Mesodermal cell (in vitro differentiated cells): ENCODE data around the gene MILR1.

Source experiments
- H3K27ac ChIP-seq: 2 replicates; pipeline ENCODE4 v1.7.0; 2013; ENCODE audit warnings: mild to moderate bottlenecking, low read depth, low read length, moderate library complexity; ENCODE audit not compliant: severe bottlenecking
- H3K36me3 ChIP-seq: 2 replicates; pipeline ENCODE4 v1.7.1; 2013; ENCODE audit warnings: mild to moderate bottlenecking, low read length, moderate library complexity; ENCODE audit not compliant: control insufficient read depth, insufficient read depth
- H3K4me1 ChIP-seq: one replicate; pipeline ENCODE4 v1.7.1; 2013; ENCODE audit warnings: mild to moderate bottlenecking, low read length; ENCODE audit not compliant: insufficient read depth, control insufficient read depth, poor library complexity, severe bottlenecking
- H3K4me3 ChIP-seq: 2 replicates; pipeline ENCODE4 v1.7.0; 2013; ENCODE audit warnings: low read length, control low read depth, mild to moderate bottlenecking; ENCODE audit not compliant: insufficient read depth, poor library complexity, severe bottlenecking; ENCODE audit errors: extremely low read depth
- H3K9me3 ChIP-seq: 2 replicates; pipeline ENCODE4 v1.7.1; 2013; ENCODE audit warnings: mild to moderate bottlenecking, low read length, moderate library complexity; ENCODE audit not compliant: control insufficient read depth
- whole genome bisulfite sequencing, 2 experiments: methylation state at CpG; one replicate each; pipeline ENCODE4 v1.1.5; 2013; ENCODE audit warnings: missing lambda C conversion rate in 2 of 2; ENCODE audit not compliant: insufficient coverage in 2 of 2; 5-methylcytosine and 5-hydroxymethylcytosine counted together

The MILR1 gene

DNA sequence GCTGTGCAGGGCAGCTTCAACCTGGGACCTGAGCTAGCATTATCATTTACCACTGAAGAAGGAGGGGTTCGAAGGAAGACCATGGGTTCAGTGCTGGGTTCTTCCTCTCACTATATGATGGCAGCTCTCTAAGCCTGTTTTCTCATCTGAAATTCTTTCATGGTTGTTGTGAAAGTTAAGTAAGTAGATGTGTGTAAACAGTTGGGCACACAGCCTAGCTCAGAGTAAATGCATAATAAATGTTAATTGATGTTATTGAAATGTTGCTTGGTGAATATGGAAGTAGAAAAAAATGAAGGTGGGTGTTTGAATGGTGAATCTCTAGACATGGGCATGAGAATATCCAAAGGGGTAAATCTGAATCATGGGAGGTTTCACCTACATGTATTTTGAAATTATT is 66.9 kb downstream of the MILR1 start:
- Histone ChIP-seq H3K9me3 (no peaks in the 10 kb centered on the region), H3K36me3 (peaks cover 93% of the 10 kb centered on the region), H3K4me1 (no peaks in the 10 kb centered on the region), H3K4me3 (no peak overlapping the region), H3K27ac (no peak overlapping the region)
- 100% methylated on average over 1 of the region's 1 CpG; no CpG with 5 or more reads in 1 of the 2 experiments for WGBS, 2 experiments
